GM19035 (cell line): Measurements from ENCODE around the gene CIP2A.

Experiments
- ATAC-seq: cut with Tn5 transposase; IDR thresholded peaks from one replicate; pipeline ENCODE4 v1.9.1; 2021; ENCODE audit not compliant: unreplicated experiment

Gene CIP2A

GRCh38 chr3:108511490-108511889 is 77.7 kb downstream of the CIP2A start:
- no peak for ATAC-seq

GRCh38 chr3:108511055-108511454 is 78.2 kb downstream of the CIP2A start:
- ATAC-seq = no peak

GRCh38 chr3:108510496-108510895 is 78.7 kb downstream of the CIP2A start, which contains the start of gene MYH15:
TSS of gene MYH15 (minus strand) at chr3:108510596. CDS start at chr3:108510530, 66 bp downstream.
- no peak for ATAC-seq

GRCh38 chr3:108509871-108510270 is 79.4 kb downstream of the CIP2A start:
- ATAC-seq = no peak

DNA sequence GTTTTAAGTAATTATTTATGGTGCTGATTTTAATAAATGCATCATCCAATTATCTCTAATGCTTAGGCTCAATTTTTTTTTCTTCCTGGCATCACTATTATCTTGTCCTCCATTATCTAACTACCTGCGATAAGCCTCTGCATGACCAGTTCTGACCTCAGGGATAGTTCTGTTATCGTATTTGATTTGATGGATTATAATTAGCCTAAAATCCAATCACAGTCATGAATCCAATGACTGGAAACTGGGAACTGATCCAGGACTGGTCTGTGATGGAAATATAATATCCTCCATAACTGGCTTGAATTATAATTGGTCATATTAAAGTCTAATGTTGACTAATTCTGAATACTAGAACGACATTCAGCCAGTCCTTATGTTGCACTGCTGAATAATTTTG is 80.0 kb downstream of the CIP2A start:
- no peak for ATAC-seq

DNA sequence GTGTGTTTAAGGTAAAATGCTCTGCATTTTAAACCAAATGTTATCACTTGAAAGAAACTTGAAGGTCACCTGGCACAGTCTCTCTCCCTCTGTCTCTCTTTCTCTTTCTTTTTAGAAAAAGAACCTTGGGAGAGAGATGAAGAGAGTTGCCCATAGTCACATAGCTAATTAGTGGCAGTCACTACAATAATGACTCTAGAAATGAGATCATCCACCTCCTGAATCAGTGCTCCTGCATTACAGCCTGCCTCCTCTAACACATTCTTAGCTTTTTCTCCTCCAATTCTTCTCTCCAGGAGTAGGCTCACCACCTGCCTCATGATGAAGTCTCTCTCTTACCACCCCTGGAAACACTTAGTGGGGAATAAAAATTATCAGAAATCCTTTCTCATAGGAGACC is 81.3 kb downstream of the CIP2A start:
- no peak for ATAC-seq

- no peak for ATAC-seq
These were observed 83.4 kb downstream of the CIP2A start for GRCh38 chr3:108505811-108506210.

GRCh38 chr3:108503722-108504121 is 85.5 kb downstream of the CIP2A start:
- no peak for ATAC-seq

GRCh38 chr3:108501535-108501934 is 87.7 kb downstream of the CIP2A start:
- no peak for ATAC-seq

- ATAC-seq = no peak
These were observed 88.5 kb downstream of the CIP2A start for GRCh38 chr3:108500728-108501127.
